ENCODE data around the gene YLPM1. TPM values are rescaled to one million over a fixed set of nuclear protein-coding genes. Genes with fewer than 3 reads are reported as not detected.
A peak's percentile ranks its signal among the peaks of the same experiment; 100 is the strongest.

Gene YLPM1
- total RNA-seq, 1 donor from 2014 or later, result 33.5 TPM

DNA sequence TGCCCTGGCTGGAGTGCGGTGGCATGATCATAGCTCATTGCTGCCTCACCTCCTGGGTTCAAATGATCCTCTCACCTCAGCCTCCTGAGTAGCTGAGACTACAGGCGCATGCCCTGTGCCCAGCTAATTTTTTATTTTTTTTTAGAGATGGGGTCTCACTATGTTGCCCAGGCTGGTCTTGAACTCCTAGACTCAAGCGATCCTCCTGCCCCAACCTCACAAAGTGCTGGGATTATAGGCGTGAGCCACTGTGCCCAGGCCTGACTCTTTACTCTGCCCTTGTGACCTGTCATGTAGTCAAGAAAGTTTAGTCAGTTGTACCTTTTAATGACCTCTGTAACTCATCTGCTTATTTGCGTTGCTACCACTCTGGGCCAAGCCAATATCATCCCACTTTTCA lies 57.2 kb downstream of the YLPM1 start:
- TF ChIP-seq, protein P1, sequence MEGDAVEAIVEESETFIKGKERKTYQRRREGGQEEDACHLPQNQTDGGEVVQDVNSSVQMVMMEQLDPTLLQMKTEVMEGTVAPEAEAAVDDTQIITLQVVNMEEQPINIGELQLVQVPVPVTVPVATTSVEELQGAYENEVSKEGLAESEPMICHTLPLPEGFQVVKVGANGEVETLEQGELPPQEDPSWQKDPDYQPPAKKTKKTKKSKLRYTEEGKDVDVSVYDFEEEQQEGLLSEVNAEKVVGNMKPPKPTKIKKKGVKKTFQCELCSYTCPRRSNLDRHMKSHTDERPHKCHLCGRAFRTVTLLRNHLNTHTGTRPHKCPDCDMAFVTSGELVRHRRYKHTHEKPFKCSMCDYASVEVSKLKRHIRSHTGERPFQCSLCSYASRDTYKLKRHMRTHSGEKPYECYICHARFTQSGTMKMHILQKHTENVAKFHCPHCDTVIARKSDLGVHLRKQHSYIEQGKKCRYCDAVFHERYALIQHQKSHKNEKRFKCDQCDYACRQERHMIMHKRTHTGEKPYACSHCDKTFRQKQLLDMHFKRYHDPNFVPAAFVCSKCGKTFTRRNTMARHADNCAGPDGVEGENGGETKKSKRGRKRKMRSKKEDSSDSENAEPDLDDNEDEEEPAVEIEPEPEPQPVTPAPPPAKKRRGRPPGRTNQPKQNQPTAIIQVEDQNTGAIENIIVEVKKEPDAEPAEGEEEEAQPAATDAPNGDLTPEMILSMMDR (IDR thresholded peaks at IDR 0.05; ENCODE audit: insufficient read depth, low read length, poor library complexity, severe bottlenecking), result no peak
- DNase-seq (ENCODE audit: low read depth), result no peak
- Histone ChIP-seq H3K4me3 (ENCODE audit: low read depth, low read length) (no peak overlapping the region), H3K27me3 (ENCODE audit: control insufficient read depth, insufficient read depth, low read length) (no peaks in the 10 kb centered on the region), H3K36me3 (ENCODE audit: control insufficient read depth, insufficient read depth, low read length) (peaks cover 2% of the 10 kb centered on the region)

DNA sequence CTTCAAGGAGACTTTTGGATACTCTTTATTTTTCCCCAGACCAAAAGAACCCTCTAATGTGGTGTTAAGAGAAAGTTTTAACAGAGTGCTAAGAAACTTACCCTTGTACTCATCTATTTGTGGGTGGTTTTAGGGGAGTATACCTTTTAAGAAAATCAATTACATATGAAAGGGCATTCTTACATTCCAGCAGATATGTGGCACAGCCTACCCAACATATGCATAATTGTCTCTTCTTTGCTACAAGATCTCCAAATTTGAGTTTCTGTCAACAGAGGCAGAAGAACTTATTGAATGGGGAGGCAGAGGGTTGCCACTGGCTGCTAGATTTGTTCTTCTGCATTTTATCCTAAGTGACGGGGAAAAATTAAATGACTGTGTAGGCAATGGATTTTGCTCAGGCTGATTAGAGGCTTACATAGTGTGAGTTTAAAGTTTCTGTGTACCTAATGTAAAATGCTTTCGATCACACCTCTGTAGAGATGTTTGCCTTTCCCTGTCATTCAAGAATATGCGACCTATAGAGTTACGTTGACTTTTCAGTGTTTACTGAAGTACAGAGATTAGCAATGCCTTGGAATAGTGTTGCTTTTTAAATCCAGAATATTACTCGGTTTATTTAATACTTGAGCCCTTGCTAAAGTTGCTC lies 58.3 kb downstream of the YLPM1 start:
- peaks cover 2% of the 10 kb centered on the region for H3K36me3 ChIP-seq (ENCODE audit: control insufficient read depth, insufficient read depth, low read length)
- DNase-seq (ENCODE audit: low read depth), result no peak
- H3K27me3 ChIP-seq (ENCODE audit: control insufficient read depth, insufficient read depth, low read length), result no peaks in the 10 kb centered on the region
- H3K4me3 ChIP-seq (ENCODE audit: low read depth, low read length), result no peak overlapping the region
- TF ChIP-seq, protein P1 (IDR thresholded peaks at IDR 0.05; ENCODE audit: insufficient read depth, low read length, poor library complexity, severe bottlenecking), result no peak

- TF ChIP-seq, protein P1 (IDR thresholded peaks at IDR 0.05; ENCODE audit: insufficient read depth, low read length, poor library complexity, severe bottlenecking), result no peak
- DNase-seq (ENCODE audit: low read depth), result peak; percentile 14
- Histone ChIP-seq H3K27me3 (ENCODE audit: control insufficient read depth, insufficient read depth, low read length) (no peaks in the 10 kb centered on the region), H3K36me3 (ENCODE audit: control insufficient read depth, insufficient read depth, low read length) (no peaks in the 10 kb centered on the region), H3K4me3 (ENCODE audit: low read depth, low read length) (no peak overlapping the region)
Measured at GRCh38 chr14:74824997-74825396, 61.9 kb downstream of the YLPM1 start.

GRCh38 chr14:74826574-74826973 lies 63.5 kb downstream of the YLPM1 start:
- Histone ChIP-seq H3K4me3 (ENCODE audit: low read depth, low read length) (no peak overlapping the region), H3K36me3 (ENCODE audit: control insufficient read depth, insufficient read depth, low read length) (no peaks in the 10 kb centered on the region)
- DNase-seq (ENCODE audit: low read depth), result no peak

DNA sequence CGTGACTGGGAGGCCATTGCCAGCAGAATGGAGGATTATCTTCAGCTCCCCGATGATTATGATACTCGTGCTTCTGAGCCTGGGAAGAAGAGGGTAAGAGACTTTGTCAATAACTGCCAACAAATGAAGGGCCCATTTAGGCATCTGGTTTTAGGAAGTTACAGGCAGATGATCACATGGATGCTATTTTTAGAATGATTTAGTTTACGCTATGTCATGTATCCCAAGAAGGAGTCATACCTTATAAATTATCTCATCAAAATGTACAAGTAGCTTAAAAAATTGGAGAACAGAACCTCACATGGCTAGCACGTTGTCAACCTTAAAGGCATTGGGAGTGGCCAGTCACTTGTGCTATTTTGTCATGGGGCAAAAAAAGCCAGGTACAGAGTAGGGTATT lies 66.1 kb downstream of the YLPM1 start:
- TF ChIP-seq, protein P1 (IDR thresholded peaks at IDR 0.05; ENCODE audit: insufficient read depth, low read length, poor library complexity, severe bottlenecking), result no peak
- Histone ChIP-seq H3K4me3 (ENCODE audit: low read depth, low read length) (no peak overlapping the region), H3K27me3 (ENCODE audit: control insufficient read depth, insufficient read depth, low read length) (no peaks in the 10 kb centered on the region), H3K36me3 (ENCODE audit: control insufficient read depth, insufficient read depth, low read length) (no peaks in the 10 kb centered on the region)
- DNase-seq (ENCODE audit: low read depth), result no peak

More at GRCh38 chr14:74826574-74826973, 63.5 kb downstream of the YLPM1 start:
- TF ChIP-seq, protein P1 (IDR thresholded peaks at IDR 0.05; ENCODE audit: insufficient read depth, low read length, poor library complexity, severe bottlenecking), result no peak
- H3K27me3 ChIP-seq (ENCODE audit: control insufficient read depth, insufficient read depth, low read length), result no peaks in the 10 kb centered on the region

DNA sequence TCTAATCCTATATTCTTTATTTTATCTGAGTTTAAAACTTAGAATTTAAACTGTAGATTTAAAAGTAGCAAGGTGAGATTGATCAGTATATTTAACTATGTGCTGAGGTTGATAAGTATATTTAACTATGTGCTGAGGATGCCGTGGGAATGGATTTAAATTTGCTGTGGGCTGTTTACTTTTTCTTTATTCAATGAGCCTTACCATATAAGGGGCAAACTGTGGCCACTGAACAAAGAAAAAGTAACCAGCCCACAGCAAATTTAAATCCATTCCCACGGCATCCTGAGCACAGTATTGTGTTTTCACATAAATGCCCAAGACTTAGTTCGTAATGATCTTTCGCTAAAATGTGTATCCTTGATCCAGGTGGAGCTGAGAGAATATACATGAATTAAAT lies 69.7 kb downstream of the YLPM1 start:
- Histone ChIP-seq H3K27me3 (ENCODE audit: control insufficient read depth, insufficient read depth, low read length) (no peaks in the 10 kb centered on the region), H3K4me3 (ENCODE audit: low read depth, low read length) (no peak overlapping the region), H3K36me3 (ENCODE audit: control insufficient read depth, insufficient read depth, low read length) (no peaks in the 10 kb centered on the region)
- no peak for DNase-seq (ENCODE audit: low read depth)
- TF ChIP-seq, protein P1 (IDR thresholded peaks at IDR 0.05; ENCODE audit: insufficient read depth, low read length, poor library complexity, severe bottlenecking), result no peak
